BE2C (cell line): Measurements from ENCODE around the gene MYBL2.

Source experiments
- DNase-seq: peaks from one replicate; pipeline ENCODE4 v3.0.0-alpha.2; 2020
- H3K27me3 ChIP-seq: fragments of 250-450 bp; sonication (Bioruptor Pico); 2 replicates; pipeline ENCODE4 v1.5.1; 2020; ENCODE audit warnings: mild to moderate bottlenecking
- H3K36me3 ChIP-seq: fragments of 250-450 bp; sonication (Bioruptor Pico); 2 replicates; pipeline ENCODE4 v1.5.1; 2020; ENCODE audit warnings: mild to moderate bottlenecking
- H3K4me1 ChIP-seq: fragments of 250-450 bp; sonication (Bioruptor Pico); 2 replicates; pipeline ENCODE4 v1.5.1; 2020
- H3K4me3 ChIP-seq: 2 replicates; pipeline ENCODE4 v1.5.1; 2011; ENCODE audit warnings: low read depth, low read length
- H3K9me3 ChIP-seq: fragments of 250-450 bp; sonication (Bioruptor Pico); 2 replicates; pipeline ENCODE4 v1.5.1; 2020
- CTCF ChIP-seq: IDR thresholded peaks from 2 replicates; pipeline ENCODE4 v1.5.1; 2012; ENCODE audit warnings: mild to moderate bottlenecking, low read depth, low read length

Gene MYBL2

GRCh38 chr20:43723735-43724134 is 56.8 kb downstream of the MYBL2 start:
- H3K27me3 ChIP-seq: no peaks in the 10 kb centered on the region
- no peak for TF ChIP-seq CTCF
- no peaks in the 10 kb centered on the region for H3K36me3 ChIP-seq
- peaks cover 7% of the 10 kb centered on the region for H3K4me1 ChIP-seq
- no peak overlapping the region for H3K4me3 ChIP-seq
- H3K9me3 ChIP-seq: no peaks in the 10 kb centered on the region
- no peak for DNase-seq

GRCh38 chr20:43724383-43724782 is 57.5 kb downstream of the MYBL2 start:
- no peak for TF ChIP-seq CTCF
- no peaks in the 10 kb centered on the region for H3K27me3 ChIP-seq
- DNase-seq: no peak
- no peaks in the 10 kb centered on the region for H3K36me3 ChIP-seq
- H3K4me3 ChIP-seq: no peak overlapping the region
- peaks cover 7% of the 10 kb centered on the region for H3K4me1 ChIP-seq
- no peaks in the 10 kb centered on the region for H3K9me3 ChIP-seq

DNA sequence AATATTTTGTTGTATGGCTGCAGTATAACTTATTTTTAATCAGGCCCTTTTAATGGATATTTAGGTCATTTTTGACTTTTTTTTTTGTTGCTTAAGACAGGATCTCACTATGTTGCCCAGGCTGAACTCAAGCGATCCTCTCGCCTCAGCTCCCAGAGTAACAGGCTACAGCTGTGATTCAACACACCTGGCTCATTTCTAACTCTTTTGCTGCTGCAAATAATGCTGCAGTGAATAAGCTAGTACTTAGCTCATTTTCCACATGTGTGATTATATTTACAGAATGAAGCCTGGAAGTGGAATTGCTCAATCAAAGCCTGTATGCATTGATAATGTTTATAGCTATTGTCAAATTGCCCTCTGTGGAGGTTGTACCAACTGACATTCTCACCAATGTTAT is 58.8 kb downstream of the MYBL2 start:
- no peak overlapping the region for H3K4me3 ChIP-seq
- no peaks in the 10 kb centered on the region for H3K36me3 ChIP-seq
- no peak for DNase-seq
- no peak for TF ChIP-seq CTCF
- peaks cover 7% of the 10 kb centered on the region for H3K4me1 ChIP-seq
- H3K27me3 ChIP-seq: no peaks in the 10 kb centered on the region
- H3K9me3 ChIP-seq: no peaks in the 10 kb centered on the region

- peaks cover 5% of the 10 kb centered on the region for H3K4me1 ChIP-seq
- no peak for TF ChIP-seq CTCF
Measured at GRCh38 chr20:43726333-43726732, 59.4 kb downstream of the MYBL2 start.

DNA sequence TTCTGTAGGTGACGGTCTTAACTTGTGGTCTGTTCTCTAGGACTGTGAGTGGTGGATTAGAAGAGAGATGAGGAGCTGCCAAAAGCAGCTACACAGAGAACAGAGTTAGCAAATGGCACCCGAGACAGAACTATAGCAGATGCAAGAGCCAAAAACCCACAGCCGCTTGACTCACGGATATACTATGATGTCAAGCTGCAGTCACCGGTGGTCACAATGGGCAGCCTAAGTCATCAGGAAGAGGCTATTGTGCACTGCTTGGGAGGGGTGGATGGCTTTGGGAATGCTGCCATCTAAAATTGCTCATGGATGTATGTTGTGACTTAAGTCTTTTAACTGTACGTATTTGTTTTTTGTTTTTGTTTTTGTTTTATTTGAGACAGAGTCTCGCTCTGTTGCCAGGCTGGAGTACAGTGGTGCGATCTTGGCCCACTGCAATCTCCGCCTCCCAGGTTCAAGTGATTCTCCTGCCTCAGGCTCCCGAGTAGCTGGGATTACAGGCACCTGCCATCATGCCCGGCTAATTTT is 60.0 kb downstream of the MYBL2 start, which contains the start of gene GTSF1L:
Gene GTSF1L (minus strand): TSS at position 192 of the 528 bp plus-strand sequence. CDS start 308 bp downstream, outside the sequence.
- peaks cover 3% of the 10 kb centered on the region; the same call in 1 of the 2 replicates for H3K4me1 ChIP-seq
- no peak within 1 kb of the TSS for H3K4me3 ChIP-seq
- H3K27me3 ChIP-seq: no peaks in the 10 kb centered on the region
- H3K36me3 ChIP-seq: no peaks in the 10 kb centered on the region
- DNase-seq: no peak
- TF ChIP-seq CTCF: no peak
- no peaks in the 10 kb centered on the region for H3K9me3 ChIP-seq

More at GRCh38 chr20:43726333-43726732, 59.4 kb downstream of the MYBL2 start:
- no peak for DNase-seq
- Histone ChIP-seq H3K9me3 (no peaks in the 10 kb centered on the region), H3K27me3 (no peaks in the 10 kb centered on the region), H3K4me3 (no peak overlapping the region), H3K36me3 (no peaks in the 10 kb centered on the region)

- H3K9me3 ChIP-seq: no peaks in the 10 kb centered on the region
- TF ChIP-seq CTCF: no peak
- no peak for DNase-seq
- no peak overlapping the region for H3K4me3 ChIP-seq
- peaks cover 3% of the 10 kb centered on the region; the same call in 1 of the 2 replicates for H3K4me1 ChIP-seq
- H3K27me3 ChIP-seq: no peaks in the 10 kb centered on the region
- no peaks in the 10 kb centered on the region for H3K36me3 ChIP-seq
Measured at GRCh38 chr20:43727980-43728590, 61.2 kb downstream of the MYBL2 start.
